ENCODE results near the gene MYZAP. TPM values are rescaled to one million over a fixed set of nuclear protein-coding genes. Genes with fewer than 3 reads are reported as not detected.

The MYZAP gene
- total and polyA plus RNA-seq, 2 of the 13 experiments (the other 11 are each of a cell fraction or from before 2014, with no cell fraction given) = not detected

- no TSS peak for BruUV-seq (replicated peaks)
- H3K27me3 ChIP-seq (ENCODE audit: control insufficient read depth in 1 of 2, insufficient read depth in 2 of 2, low read length in 2 of 2) = peaks cover 1 to 34% of the 10 kb centered on the region in 2 experiments; a peak in 2 of 5 replicates
- ChIA-PET CTCF (ENCODE audit: low intra/inter-chr PET ratio, low total read pairs) (no interaction called here), POLR2A (no interaction called here)
- H4K20me1 ChIP-seq (ENCODE audit: insufficient read depth, low read length) = no peaks in the 10 kb centered on the region
- DNase-seq (ENCODE audit: low spot score) (peak; percentile 23), FAIRE-seq (no peak), ATAC-seq (peak; percentile 49; the same call in 2 of the 3 replicates)
- no peak overlapping the region for H3K27ac ChIP-seq (ENCODE audit: extremely low read length, insufficient read depth, low read length)
- peak; percentile 73 for TF ChIP-seq FOSL2 (CRISPR knock-in tag; IDR thresholded peaks at IDR 0.05)
- TF ChIP-seq ADNP (CRISPR knock-in tag; IDR thresholded peaks at IDR 0.05) = no peak
- no peak for TF ChIP-seq ZNF354B (CRISPR knock-in tag; IDR thresholded peaks at IDR 0.05)
- TF ChIP-seq ZNF318 (CRISPR knock-in tag; IDR thresholded peaks at IDR 0.05) = no peak
- peak; percentile 46; the same call in 1 of the 2 replicates for TF ChIP-seq CEBPB (IDR thresholded peaks at IDR 0.05; ENCODE audit: borderline replicate concordance, low read depth, low read length)
- TF ChIP-seq NRL (CRISPR knock-in tag; IDR thresholded peaks at IDR 0.05; ENCODE audit: borderline replicate concordance) = no peak
- peak; percentile 25; the same call in 1 of the 2 replicates for TF ChIP-seq CREB1 (IDR thresholded peaks at IDR 0.05)
- TF ChIP-seq CREB1 (CRISPR knock-in tag; IDR thresholded peaks at IDR 0.05) = no peak
- peak; percentile 50; the same call in 1 of the 2 replicates for TF ChIP-seq RXRB (CRISPR knock-in tag; IDR thresholded peaks at IDR 0.05; ENCODE audit: borderline replicate concordance)
- H3K9ac ChIP-seq (ENCODE audit: insufficient read depth, low read depth, low read length) = no peak overlapping the region
- no peak overlapping the region for H3K4me3 ChIP-seq (replicated peaks in 1 of 3; ENCODE audit: insufficient read depth in 1 of 3, low read depth in 2 of 3, low read length in 3 of 3)
- no peaks in the 10 kb centered on the region for H3K79me2 ChIP-seq (ENCODE audit: insufficient read depth, low read length)
- WGBS (ENCODE audit: low lambda C conversion rate) = no CpG with 5 or more reads among the region's 3 CpGs
- peaks cover 23% of the 10 kb centered on the region for H3K4me1 ChIP-seq (ENCODE audit: insufficient read depth, low read length)
- H3K36me3 ChIP-seq (replicated peaks in 1 of 2; ENCODE audit: control insufficient read depth in 1 of 2, insufficient read depth in 2 of 2, low read length in 2 of 2) = no peaks in the 10 kb centered on the region
- no peak overlapping the region for H2AFZ ChIP-seq (ENCODE audit: low read length)
- in situ Hi-C loops (cut with HindIII; ENCODE audit: extremely low pct_ligation_motif_present, low pct_unique_long_range_greater_than_20kb) = no loop called here
- intact Hi-C loops (cut with micrococcal nuclease; ENCODE audit: unreplicated experiment) = no loop called here
- no peak overlapping the region for H3K4me2 ChIP-seq (ENCODE audit: low read depth, low read length)
- no peaks in the 10 kb centered on the region for H3K9me3 ChIP-seq (ENCODE audit: low read length)
Measured at GRCh38 chr15:57607570-57608000, 15.9 kb downstream of the MYZAP start.
